HepG2 (cell line): ENCODE measurements around the gene PAQR7. TPM values are rescaled to one million over a fixed set of nuclear protein-coding genes. Genes with fewer than 3 reads are reported as not detected.

Experiments
- ATAC-seq: fragments of 200-7000 bp; cut with Tn5 transposase; 3 replicates; pipeline ENCODE4 v1.9.1; 2020; ENCODE audit warnings: mild to moderate bottlenecking, moderate library complexity
- BruUV-seq: library from RNA; stranded (reverse); fragments of 400-500 nt; replicated peaks from 2 replicates; lab custom pipeline; 2021; lab: Mats Ljungman, UMichigan
- CTCF ChIA-PET: fragments of 300-600 bp; formaldehyde crosslinking; extraction: SDS; loops from one replicate; lab custom pipeline; 2021; ENCODE audit warnings: low total read pairs, inconsistent platforms, low intra/inter-chr PET ratio; lab: Yijun Ruan, JAX
- POLR2A ChIA-PET: fragments of 350-600 bp; sonication (Branson Sonifier 250); formaldehyde crosslinking; loops from one replicate; lab custom pipeline; 2020; ENCODE audit warnings: antibody characterized with exemption, inconsistent platforms; lab: Yijun Ruan, JAX
- DNase-seq: peaks from one replicate; pipeline ENCODE4 v3.0.0-alpha.2; 2015; ENCODE audit warnings: low spot score
- FAIRE-seq: peaks from 3 replicates; lab custom pipeline; 2011; peaks lifted over from hg19 to GRCh38; lab: Jason Lieb, UNC
- H2AFZ ChIP-seq: one replicate; pipeline ENCODE4 v1.6.1; 2011; ENCODE audit warnings: low read length, inconsistent platforms
- H3K27ac ChIP-seq: fragments of 300-600 bp; 3 replicates; pipeline ENCODE4 v1.8.0; 2011; ENCODE audit warnings: mixed run types, mild to moderate bottlenecking, mixed read lengths, low read length, inconsistent platforms; ENCODE audit not compliant: insufficient read depth; ENCODE audit errors: extremely low read length
- H3K27me3 ChIP-seq, 2 experiments: fragments of 200-600 bp in 1 of 2; 2 replicates in 1 of 2; 3 replicates in 1 of 2; pipeline versions ENCODE4 v1.6.0 to v1.8.0; 2011; ENCODE audit warnings: low read length in 2 of 2, mild to moderate bottlenecking in 2 of 2, moderate library complexity in 2 of 2, inconsistent platforms in 1 of 2; ENCODE audit not compliant: insufficient read depth in 2 of 2, control insufficient read depth in 1 of 2
- H3K36me3 ChIP-seq, 2 experiments: fragments of 200-600 bp in 1 of 2; replicated peaks in 1 of 2; 2 replicates in 1 of 2; 3 replicates in 1 of 2; pipeline versions ENCODE4 v1.5.1 to v1.8.0; 2011; ENCODE audit warnings: low read length in 2 of 2, inconsistent platforms in 1 of 2; ENCODE audit not compliant: insufficient read depth in 2 of 2, control insufficient read depth in 1 of 2
- H3K4me1 ChIP-seq: 2 replicates; pipeline ENCODE4 v1.5.1; 2012; ENCODE audit warnings: low read length, inconsistent platforms; ENCODE audit not compliant: insufficient read depth
- H3K4me2 ChIP-seq: 2 replicates; pipeline ENCODE4 v1.6.0; 2011; ENCODE audit warnings: low read depth, low read length, inconsistent platforms
- H3K4me3 ChIP-seq, 3 experiments: fragments of 200-600 bp in 1 of 3; sonication (generic), shearing (Covaris generic) in 1 of 3; replicated peaks in 1 of 3; 2 replicates each; pipeline ENCODE4 v1.5.1; 2011 to 2016; ENCODE audit warnings: low read length in 3 of 3, inconsistent platforms in 2 of 3, low read depth in 2 of 3, mild to moderate bottlenecking in 2 of 3, control low read depth in 1 of 3, mixed read lengths in 1 of 3; ENCODE audit not compliant: insufficient read depth in 1 of 3
- H3K79me2 ChIP-seq: one replicate; pipeline ENCODE4 v1.6.1; 2011; ENCODE audit warnings: low read length, inconsistent platforms; ENCODE audit not compliant: insufficient read depth
- H3K9ac ChIP-seq: 2 replicates; pipeline ENCODE4 v1.6.0; 2011; ENCODE audit warnings: mild to moderate bottlenecking, low read depth, low read length, inconsistent platforms; ENCODE audit not compliant: insufficient read depth
- H3K9me3 ChIP-seq: 2 replicates; pipeline ENCODE4 v1.5.1; 2012; ENCODE audit warnings: mild to moderate bottlenecking, low read length
- H4K20me1 ChIP-seq: 2 replicates; pipeline ENCODE4 v1.6.0; 2011; ENCODE audit warnings: inconsistent platforms, mild to moderate bottlenecking, low read length, moderate library complexity; ENCODE audit not compliant: insufficient read depth
- ATF1 ChIP-seq: IDR thresholded peaks from 2 replicates; pipeline ENCODE4 v1.6.1; 2016; ENCODE audit warnings: mild to moderate bottlenecking, control low read depth
- HIC2 ChIP-seq: sonication (generic); formaldehyde crosslinking; IDR thresholded peaks from 2 replicates; pipeline ENCODE4 v1.9.0; 2022; ENCODE audit warnings: low read depth, missing genetic modification reagents
- HNF1B ChIP-seq: sonication (generic); formaldehyde crosslinking; IDR thresholded peaks from 2 replicates; pipeline ENCODE4 v1.5.1; 2020; ENCODE audit warnings: mild to moderate bottlenecking, moderate library complexity, missing genetic modification reagents
- SALL1 ChIP-seq: sonication (generic); formaldehyde crosslinking; IDR thresholded peaks from 2 replicates; pipeline ENCODE4 v1.8.0; 2022; ENCODE audit warnings: mild to moderate bottlenecking, missing genetic modification reagents
- SSRP1 ChIP-seq: IDR thresholded peaks from 2 replicates; pipeline ENCODE4 v1.6.1; 2016; ENCODE audit warnings: control low read depth
- TGIF2 ChIP-seq: IDR thresholded peaks from 2 replicates; pipeline ENCODE4 v1.6.1; 2016; ENCODE audit warnings: control low read depth, missing compliant biosample characterization
- ZKSCAN5 ChIP-seq: sonication (generic); formaldehyde crosslinking; IDR thresholded peaks from 2 replicates; pipeline ENCODE4 v1.5.1; 2020; ENCODE audit warnings: mild to moderate bottlenecking, missing genetic modification reagents
- ZMYM3 ChIP-seq: sonication (generic); formaldehyde crosslinking; IDR thresholded peaks from 2 replicates; pipeline ENCODE4 v1.5.1; 2020; ENCODE audit warnings: mild to moderate bottlenecking, missing genetic modification reagents
- ZNF597 ChIP-seq: sonication (generic); formaldehyde crosslinking; IDR thresholded peaks from 2 replicates; pipeline ENCODE4 v1.5.0; 2020; ENCODE audit warnings: missing genetic modification reagents
- ZNF761 ChIP-seq: sonication (generic); formaldehyde crosslinking; conservative IDR thresholded peaks from 2 replicates; pipeline ENCODE4 v1.4.0; 2020; ENCODE audit warnings: mild to moderate bottlenecking, missing genetic modification reagents
- in situ Hi-C: cut with HindIII; loops from 2 replicates; pipeline ENCODE4 v1.10.0; 2017; ENCODE audit warnings: low pct_unique_long_range_greater_than_20kb; ENCODE audit not compliant: extremely low pct_ligation_motif_present
- intact Hi-C: fragments of 100-400 bp; cut with micrococcal nuclease; formaldehyde crosslinking; loops from one replicate; pipeline ENCODE4 v1.10.0; 2022; ENCODE audit not compliant: unreplicated experiment
- polyA plus RNA-seq, 8 experiments: library from polyadenylated mRNA; depleted of rRNA in 3 of 8; stranded (reverse) in 7 of 8; unstranded in 1 of 8; fragments of >200 nt; fragmentation: Illumina TruSeq in 4 of 8; extraction: Trizol in 4 of 8; gene quantifications; 2 replicates each; pipeline versions ENCODE4 v1.2.1 to v1.2.3, GENCODE V29; 2011 to 2016; ENCODE audit warnings: low read depth in 4 of 8, missing spikeins in 1 of 8, mixed read lengths in 1 of 8; ENCODE audit not compliant: insufficient read depth in 1 of 8
- total RNA-seq, 5 experiments: library from RNA; depleted of rRNA; stranded (reverse); fragments of >200 nt; fragmentation: Illumina TruSeq; extraction: Trizol; gene quantifications; 2 replicates each; pipeline ENCODE4 v1.2.3, GENCODE V29; 2016; ENCODE audit warnings: low read depth in 1 of 5

Gene PAQR7
- total and polyA plus RNA-seq, 2 of the 13 experiments (the other 11 are each of a cell fraction or from before 2014, with no cell fraction given), result 13.2 to 16.6 TPM

DNA sequence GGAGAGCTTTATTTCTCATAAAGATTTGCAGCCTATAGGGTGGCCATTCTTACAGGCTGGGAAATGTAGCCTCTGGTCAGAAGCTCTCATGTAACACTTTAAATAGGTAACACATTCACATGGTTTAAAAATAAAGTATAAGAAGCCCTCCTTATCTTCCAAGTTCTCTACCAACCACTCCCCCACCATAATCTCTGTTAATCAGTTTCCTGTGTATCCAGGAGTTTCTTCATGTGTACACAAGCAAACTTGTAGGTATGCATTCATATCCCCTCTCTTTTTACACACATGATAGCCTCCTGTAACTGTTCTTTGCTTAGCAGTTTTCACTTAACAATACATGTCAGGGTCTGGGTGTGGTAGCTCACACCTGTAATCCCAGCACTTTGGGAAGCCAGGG lies 35.7 kb upstream of the PAQR7 start:
- CTCF ChIA-PET, result no interaction called here
- H4K20me1 ChIP-seq, result no peaks in the 10 kb centered on the region

More for the DNA sequence above, 35.7 kb upstream of the PAQR7 start:
- H3K4me3 ChIP-seq, result no peak overlapping the region
- H3K4me2 ChIP-seq, result no peak overlapping the region
- ATAC-seq, result no peak
- intact Hi-C loops, result no loop called here
- no peak for DNase-seq
- peaks cover 49% of the 10 kb centered on the region for H3K4me1 ChIP-seq
- H3K79me2 ChIP-seq, result no peaks in the 10 kb centered on the region
- TF ChIP-seq ZNF761 (no peak), SALL1 (CRISPR knock-in tag) (no peak), SSRP1 (CRISPR knock-in tag) (no peak), TGIF2 (CRISPR knock-in tag) (no peak), ZMYM3 (CRISPR knock-in tag) (no peak), ATF1 (CRISPR knock-in tag) (no peak), ZNF597 (CRISPR knock-in tag) (no peak), ZKSCAN5 (no peak), HNF1B (CRISPR knock-in tag) (no peak), HIC2 (CRISPR knock-in tag) (no peak)
- TF ChIP-seq, all 625 proteins: peak for 0
- H3K27ac ChIP-seq, result no peak overlapping the region
- no peaks in the 10 kb centered on the region for H3K36me3 ChIP-seq
- H3K9ac ChIP-seq, result no peak overlapping the region
- no peak overlapping the region for H2AFZ ChIP-seq
- BruUV-seq, result no TSS peak
- no peaks in the 10 kb centered on the region for H3K9me3 ChIP-seq
- no peak for FAIRE-seq
- in situ Hi-C loops, result no loop called here
- POLR2A ChIA-PET, result no interaction called here
- H3K27me3 ChIP-seq, result peaks cover 0 to 3% of the 10 kb centered on the region in 2 experiments; a peak in 1 of 5 replicates
